HG02970 (cell line): ENCODE data around the gene IFNE.

ENCODE experiments used
- ATAC-seq: cut with Tn5 transposase; IDR thresholded peaks from one replicate; pipeline ENCODE4 v1.9.1; 2021; ENCODE audit warnings: mild to moderate bottlenecking, moderate library complexity, moderate number of reproducible peaks; ENCODE audit not compliant: unreplicated experiment, low FRiP score

The IFNE gene

GRCh38 chr9:21432672-21433425 lies 49.3 kb downstream of the IFNE start:
- no peak for ATAC-seq
